Measurements from ENCODE around the gene OR56A3.

OR56A3 gene

DNA sequence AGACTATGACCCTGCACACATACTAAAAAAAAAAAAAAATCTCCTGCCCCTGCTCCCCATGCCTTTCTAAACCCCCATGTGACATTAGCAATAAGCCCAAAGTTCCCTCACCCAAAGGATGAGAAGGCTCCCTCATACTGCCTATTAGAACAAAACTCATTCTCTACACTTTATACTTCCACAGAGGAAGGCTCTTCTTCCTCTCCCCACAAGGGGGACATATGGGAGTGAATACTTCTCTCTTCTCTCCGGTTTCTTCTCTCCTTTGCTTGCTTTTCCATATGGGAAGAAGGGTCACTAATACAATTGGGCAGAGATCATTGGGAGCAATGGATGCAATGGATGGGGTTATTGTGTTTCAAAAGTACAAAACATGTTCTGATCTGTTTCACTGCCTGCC lies 41.4 kb downstream of the OR56A3 start:
- DNase-seq: no peak

DNA sequence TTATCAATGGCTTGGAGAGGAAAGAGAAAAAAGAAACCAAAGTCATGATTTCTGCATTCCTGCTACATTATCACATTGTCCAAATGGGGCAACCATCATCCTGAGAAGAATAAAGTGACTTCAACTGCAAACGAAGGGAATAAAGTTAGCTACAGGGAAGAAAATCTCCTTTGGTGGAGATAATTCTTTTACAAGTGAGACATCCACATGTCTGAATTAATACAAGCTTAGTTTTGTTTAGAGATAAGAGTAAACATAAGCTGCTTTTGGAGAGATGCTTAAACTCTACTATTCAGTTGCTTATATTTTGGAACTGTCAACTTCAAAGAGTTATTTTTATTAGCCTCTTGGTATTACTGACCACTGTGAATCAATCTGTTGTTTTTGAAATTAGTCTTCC lies 44.8 kb downstream of the OR56A3 start, which contains the start of gene OR52L1:
Gene OR52L1, minus strand, starts transcription at position 101 of the 400 bp plus-strand sequence. Its CDS starts 55 bp downstream, at position 46.
- no peak for DNase-seq

DNA sequence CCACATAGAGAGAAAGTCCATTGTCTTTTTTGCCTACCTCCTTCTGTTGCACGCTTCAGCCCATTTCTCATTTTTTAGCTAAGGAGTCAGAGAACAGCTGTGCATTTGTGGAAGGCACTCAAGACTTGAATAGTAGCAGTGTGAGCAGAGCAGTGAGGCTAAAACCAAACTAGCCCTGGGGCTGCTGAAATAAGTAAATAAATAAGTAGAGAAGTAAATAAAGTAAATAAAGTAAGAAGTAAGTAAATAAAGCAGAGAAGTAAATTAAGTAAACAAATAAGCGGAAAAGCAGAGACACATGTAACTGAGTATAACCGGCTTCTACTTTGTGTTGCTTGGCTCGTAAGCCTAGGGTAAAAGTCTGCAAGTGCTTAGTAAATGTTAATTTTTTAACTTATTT lies 47.2 kb downstream of the OR56A3 start:
- peak; percentile 53 for DNase-seq

DNA sequence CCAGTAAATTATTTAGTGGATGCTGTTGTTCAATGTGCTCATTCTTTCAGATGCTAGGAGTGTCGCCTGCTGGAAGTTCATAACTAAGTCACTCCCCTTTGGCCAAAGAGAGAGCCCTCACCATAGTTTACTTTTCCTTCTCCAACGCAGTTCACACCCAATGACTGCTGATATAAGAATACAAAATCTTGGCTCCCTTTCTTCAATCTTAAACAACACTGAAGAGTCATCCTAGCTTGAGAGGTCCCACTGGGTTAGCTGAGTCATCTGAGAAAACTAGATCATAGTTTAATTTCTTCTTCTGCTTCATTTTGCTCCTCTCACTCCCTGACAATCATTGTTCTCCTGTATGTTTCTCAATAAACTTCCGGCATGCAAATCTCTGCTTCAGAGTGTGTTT lies 50.1 kb downstream of the OR56A3 start:
- DNase-seq: no peak

DNA sequence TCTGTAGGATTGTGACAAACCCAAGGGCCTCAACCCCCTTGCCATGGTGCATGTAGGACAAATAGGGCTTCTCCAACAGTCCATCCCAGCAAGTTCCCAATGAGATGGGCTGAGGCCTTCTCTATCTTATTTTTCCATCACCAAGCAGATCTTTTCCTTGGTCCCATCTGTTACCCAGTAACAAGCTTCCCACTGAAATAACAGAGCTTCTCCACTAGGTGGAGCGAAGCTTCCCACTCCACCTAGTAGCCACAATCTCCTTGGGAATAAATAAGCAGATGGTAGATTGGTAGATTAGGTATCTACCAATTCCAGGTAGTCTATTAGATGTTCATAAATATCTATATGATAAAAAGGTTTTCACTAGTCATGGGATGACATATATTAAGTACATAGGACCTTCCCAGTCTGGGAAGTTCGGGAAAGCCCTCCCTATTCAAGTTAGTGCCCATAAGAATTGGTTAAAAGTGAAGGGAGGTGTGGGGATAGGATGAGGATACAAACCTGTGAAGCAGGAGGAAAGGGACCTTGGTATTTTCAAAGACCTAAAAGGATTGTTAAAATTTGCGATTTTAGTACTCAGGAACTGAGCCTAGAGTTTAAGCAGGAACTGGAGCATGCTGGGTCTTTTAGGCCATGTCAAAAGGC lies 50.7 kb downstream of the OR56A3 start:
- DNase-seq: peak; percentile 69

DNA sequence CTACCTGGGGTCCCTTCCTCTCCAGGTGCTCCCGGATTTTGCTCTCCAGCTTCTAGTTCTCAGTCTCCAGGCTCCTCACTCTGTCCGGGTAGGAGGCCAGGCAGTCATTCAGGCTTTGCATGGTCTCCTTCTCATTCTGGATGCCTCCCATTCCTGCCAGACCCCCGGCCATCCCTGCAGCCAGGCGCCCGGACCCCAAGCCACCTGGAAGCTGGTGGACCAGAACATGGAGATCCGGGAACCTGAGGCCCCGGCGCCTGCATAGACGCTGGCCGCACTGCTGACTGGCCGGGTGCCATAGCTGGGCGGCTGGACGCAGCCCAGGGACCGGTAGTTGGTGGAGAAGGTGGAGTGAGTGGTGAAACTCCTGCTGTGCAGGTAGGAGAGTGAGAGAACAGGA lies 52.7 kb downstream of the OR56A3 start:
- DNase-seq: no peak
